ENCODE data around the gene ZNF365.
A peak's percentile ranks its signal among the peaks of the same experiment; 100 is the strongest.

ZNF365 gene

DNA sequence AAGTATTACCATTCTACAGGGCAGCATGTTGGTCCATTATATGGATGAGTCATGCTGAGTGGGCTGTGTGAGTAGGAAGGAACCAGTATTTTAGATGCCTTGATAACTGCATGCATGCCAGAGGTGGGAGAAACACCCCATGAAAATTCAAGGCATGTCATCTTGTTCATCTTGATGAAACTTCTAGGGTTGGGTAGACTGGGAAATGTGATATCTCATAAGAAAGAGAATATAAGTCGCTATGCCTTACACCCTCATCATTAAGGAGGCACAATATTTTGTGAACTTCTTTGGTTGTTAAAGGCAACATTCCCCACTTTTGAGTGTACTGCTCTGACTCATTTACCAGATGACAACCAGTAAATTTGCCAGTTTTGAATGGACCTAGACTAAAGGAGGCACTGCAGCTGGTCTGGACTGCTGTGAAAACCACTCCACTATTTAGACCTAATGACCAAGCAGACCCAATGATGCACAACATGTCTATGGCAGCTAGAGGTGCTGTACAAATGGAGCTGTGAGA, 48.0 kb downstream of the ZNF365 start:
- DNase-seq (ENCODE audit: low read depth) = peak; percentile 45

- no peak for DNase-seq (ENCODE audit: low read depth)
These were observed 49.9 kb downstream of the ZNF365 start for GRCh38 chr10:62424026-62424425.

DNA sequence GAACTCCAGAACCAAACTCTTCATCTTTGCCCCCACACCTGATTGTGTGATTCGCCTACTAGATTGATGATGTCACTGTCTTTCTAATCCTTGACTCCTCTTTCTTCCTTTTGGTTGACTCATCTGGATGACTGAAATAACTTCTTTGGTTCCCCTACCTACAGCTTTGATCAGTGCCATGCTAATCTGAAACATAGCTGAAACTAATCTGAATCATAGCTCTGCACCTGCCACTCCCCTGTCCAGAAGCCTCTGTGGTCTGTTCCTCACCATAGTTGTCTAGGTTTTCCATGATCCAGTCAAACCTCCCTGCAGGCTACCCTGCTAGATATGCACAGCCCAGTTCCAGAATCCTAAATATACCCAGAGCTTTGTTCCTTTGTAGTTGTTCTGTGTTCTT, 51.9 kb downstream of the ZNF365 start:
- no peak for DNase-seq (ENCODE audit: low read depth)

DNA sequence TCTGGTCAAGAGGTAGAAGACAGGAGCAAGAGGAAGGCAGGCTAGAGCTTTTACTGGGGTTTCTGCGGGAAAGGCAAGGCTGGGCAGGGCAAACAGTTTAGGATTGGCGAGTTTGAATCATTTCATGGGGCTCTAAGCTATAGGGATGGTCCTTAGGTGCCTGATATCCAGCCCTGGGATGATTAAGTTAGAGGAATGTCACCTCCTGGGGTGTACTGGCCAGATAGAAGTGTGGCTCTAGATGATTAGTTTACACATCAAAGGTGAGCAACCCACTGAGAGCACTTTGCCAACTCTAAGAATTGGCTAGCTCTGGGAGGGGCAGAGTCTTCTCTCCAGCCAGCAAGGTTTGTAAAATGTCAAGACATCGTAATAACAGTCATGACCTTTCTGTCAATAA, 52.4 kb downstream of the ZNF365 start:
- no peak for DNase-seq (ENCODE audit: low read depth)

GRCh38 chr10:62430881-62431280, 56.7 kb downstream of the ZNF365 start:
- DNase-seq (ENCODE audit: low read depth) = no peak

DNA sequence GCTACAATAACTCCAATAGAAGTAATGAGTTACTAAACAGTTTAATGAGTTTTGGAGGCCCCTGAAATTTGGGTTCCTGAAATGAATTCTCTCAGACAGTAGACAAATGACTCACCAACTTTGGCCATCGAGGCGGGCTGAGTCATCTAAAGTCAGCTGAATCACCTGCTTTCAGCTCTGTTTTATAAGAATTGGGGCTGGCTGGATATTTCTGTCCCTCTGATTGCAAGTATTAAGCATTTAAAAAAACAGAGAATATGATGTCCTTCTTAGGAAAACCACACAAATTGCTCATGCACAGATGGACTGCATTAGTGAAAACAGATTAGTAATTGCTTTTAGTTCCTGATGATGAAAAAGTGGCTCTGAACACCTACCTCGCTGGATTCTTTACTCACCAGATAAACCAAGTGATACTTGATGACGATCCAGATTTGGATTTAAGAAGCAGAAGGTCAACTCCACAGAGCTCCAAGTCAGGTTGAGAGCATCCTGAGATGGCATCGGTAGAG, 59.1 kb downstream of the ZNF365 start:
- DNase-seq (ENCODE audit: low read depth) = peak; percentile 90

DNA sequence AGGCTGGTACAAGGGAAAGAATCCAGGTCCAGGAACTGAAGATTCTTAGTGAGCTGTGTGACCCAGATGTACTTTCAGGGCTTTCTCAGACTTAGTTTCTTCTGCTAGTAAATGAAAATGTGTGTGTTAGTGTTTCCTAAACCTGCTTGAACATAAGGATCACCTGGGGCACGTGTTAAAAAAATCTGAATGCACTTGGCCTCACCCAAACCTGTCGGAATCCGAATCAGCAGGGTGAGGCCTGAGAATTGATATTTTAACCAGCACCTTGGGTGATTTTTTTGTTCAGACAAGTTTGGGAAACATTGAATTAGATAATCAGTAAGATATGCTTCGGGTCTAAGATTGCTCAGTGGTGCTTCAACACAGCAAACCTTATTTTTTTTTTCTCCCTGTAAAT, 59.7 kb downstream of the ZNF365 start:
- DNase-seq (ENCODE audit: low read depth) = no peak

- peak; percentile 56 for DNase-seq (ENCODE audit: low read depth)
These were observed 63.5 kb downstream of the ZNF365 start for GRCh38 chr10:62437696-62438095.

DNA sequence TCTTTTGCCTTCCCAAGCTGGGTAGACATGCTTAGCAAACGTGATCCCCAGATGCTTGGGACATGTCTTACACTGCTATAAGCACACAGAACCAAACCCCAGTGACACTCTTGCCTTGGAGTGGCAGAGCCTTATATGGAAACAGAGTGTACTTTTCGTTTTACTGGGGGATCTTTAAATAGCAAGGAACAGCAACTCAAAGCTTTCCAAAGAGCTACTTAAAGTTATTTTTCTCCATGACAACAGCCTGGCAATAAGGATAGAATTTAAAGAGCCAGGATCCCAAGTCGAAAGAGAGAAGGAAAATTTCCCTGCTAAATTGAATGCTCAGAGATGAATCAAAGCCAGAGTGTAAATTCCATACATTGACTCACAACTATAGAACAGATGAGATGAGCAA, 67.8 kb downstream of the ZNF365 start:
- DNase-seq (ENCODE audit: low read depth) = no peak

- no peak for DNase-seq (ENCODE audit: low read depth)
These were observed 68.9 kb downstream of the ZNF365 start for GRCh38 chr10:62442894-62443669.

DNA sequence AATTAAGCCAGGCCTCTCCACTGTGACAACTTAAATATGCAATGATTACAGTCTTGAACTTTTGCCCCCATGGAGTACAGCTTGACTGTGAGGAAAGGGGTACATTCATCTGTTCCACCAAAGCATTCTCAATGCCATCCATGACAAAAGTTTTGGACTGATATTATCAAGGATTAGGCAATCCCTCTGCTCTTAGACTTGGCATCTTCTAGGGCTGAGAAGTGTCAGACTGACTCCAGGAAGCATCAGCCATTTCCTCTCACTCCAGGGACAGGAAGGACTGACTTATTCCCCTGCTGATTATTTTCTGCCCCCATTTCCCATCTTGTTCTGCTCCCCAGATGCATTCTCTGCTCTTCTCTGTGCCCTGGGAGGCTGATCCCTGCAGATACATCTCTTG, 69.7 kb downstream of the ZNF365 start:
- DNase-seq (ENCODE audit: low read depth) = no peak

DNA sequence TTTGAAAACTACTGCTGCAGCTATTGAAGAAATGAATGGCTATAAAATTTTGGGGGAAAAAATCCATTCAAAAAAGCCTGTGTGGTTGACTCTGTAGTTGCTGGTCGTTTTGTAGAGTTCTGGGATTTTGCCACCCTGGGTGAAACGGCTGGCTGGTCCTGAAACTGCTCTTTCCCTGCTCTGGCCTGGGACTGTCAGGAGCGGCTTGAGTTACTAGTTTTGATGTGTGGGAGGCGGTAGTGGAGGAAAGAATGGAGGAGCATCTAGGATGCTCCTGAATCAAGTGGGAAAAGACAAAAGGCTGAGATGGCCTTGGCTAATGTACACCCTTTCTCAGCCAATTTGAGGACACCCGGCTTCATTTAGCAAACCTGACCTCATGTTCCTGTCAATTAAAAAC, 72.5 kb downstream of the ZNF365 start:
- no peak for DNase-seq (ENCODE audit: low read depth)

- DNase-seq (ENCODE audit: low read depth) = no peak
These were observed 76.9 kb downstream of the ZNF365 start for GRCh38 chr10:62450912-62451610.

DNA sequence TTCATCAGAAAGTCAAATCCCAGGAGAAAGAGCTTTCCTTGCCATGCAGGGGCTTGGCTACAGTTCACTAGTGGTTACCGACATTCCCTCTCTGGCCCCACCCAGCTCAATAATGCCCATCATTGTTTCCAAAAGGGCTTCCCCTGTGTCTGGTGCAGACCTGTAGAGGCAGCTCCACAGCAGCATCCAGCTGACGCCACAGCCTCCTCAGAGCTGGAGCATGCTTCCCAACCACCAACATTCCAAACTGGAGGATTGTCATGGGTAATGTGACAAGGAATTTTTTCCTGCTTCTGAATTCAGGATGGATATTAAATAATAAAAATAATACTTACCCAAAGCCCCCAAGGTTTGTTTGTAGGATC, 77.4 kb downstream of the ZNF365 start:
- no peak for DNase-seq (ENCODE audit: low read depth)

Data from HS-5 (cell line).